HG03432 (cell line): ENCODE results near the gene URGCP.
"Not testable (repeated sequence)": the region's sequence is repeated elsewhere in the genome, so short reads cannot be mapped to it uniquely, and the experiment has no call there.

ENCODE experiments used
- ATAC-seq: cut with Tn5 transposase; IDR thresholded peaks from one replicate; pipeline ENCODE4 v1.9.1; 2021; ENCODE audit warnings: mild to moderate bottlenecking, moderate library complexity; ENCODE audit not compliant: unreplicated experiment

The URGCP gene

DNA sequence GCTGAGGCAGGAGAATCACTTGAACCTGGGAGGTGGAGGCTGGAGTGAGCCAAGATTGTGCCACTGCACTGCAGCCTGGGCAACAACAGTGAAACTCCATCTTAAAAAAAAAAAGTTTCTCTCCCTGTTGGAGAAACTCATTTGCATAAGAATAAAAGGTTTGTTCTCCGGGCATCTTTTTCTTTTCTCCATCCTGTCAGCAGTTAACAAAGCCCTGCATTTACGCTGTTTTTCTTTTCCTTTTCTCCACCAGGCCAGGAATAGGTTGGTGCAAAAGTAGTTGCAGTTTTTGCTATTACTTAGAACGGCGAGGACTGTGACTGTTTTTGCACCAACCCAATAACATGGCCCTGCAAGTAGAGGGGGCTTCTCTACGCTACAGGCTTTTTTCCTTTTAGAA is 9.5 kb upstream of the URGCP start:
- no peak for ATAC-seq

DNA sequence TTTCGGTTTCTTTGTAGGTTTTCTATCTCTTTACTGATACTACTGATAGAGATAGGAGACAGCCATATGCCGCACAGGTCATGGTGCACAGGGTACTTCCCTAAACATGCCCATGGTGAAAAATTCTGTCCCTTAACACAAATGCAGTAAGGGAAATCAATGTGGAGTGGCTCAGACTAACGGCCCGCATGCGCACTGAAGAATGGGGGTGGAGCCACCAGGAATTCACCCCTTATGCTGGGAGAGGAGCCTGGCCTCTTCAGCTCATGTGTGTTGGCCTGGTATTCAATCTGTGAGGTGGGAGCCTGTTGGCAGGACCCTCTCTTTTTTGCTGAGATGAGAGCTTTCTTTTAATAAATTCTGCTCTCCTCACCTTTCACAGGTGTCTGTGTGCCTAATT is 8.4 kb upstream of the URGCP start:
- no peak for ATAC-seq

DNA sequence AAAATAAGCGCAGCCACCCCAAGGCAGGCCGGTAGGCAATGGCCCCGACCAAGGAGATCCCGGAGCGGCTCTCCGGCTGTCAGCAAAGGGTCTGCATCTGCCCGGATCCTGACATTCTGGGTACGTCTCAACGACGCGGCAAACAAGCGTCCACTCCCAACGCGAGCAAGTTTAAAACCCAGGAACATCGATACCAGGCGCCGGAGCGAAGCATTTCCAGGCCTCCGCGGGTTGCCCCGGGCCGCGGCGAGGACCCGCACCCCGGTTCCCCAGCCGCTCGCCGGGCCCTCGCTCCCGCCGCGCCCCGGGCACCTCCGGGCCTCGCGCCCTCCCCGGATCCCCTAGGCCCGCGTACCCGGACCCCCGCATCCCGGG is 453 bp downstream of the URGCP start:
- peak; percentile 45 for ATAC-seq

DNA sequence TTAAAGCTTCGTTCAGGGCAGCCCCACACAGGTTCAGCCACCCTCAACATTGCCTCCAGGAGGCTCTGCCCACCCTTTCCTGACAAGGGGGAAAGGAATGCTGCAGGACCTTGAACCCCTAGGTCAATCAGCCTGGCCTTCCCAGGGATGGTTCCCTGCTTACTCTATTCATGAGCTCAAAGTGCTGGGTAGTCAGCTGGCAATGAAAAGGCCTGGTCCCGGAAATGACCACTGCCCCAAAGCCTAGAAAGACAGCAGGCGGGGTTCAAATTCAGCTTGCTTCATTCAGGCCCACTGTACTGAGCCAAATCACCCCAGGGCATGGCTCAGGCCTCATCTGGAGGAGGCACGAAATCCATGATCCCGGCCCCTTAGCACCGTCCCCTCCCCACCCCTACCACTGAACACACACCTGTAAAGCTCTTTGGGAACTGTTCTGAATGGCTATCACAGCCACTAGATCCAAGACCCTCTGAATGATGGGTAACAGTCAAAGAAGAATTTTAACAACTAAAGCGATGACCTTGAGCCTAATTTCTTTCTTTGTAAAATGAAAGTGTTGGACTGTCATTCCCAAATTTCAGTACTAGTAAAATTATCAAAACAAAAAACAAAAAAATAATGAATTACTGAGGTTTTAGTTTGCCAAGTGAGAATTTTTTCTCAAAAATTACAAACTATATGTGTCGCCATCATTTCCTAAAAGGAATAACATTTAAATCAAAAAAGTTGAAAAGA is 1.0 kb downstream of the URGCP start:
- no peak for ATAC-seq

DNA sequence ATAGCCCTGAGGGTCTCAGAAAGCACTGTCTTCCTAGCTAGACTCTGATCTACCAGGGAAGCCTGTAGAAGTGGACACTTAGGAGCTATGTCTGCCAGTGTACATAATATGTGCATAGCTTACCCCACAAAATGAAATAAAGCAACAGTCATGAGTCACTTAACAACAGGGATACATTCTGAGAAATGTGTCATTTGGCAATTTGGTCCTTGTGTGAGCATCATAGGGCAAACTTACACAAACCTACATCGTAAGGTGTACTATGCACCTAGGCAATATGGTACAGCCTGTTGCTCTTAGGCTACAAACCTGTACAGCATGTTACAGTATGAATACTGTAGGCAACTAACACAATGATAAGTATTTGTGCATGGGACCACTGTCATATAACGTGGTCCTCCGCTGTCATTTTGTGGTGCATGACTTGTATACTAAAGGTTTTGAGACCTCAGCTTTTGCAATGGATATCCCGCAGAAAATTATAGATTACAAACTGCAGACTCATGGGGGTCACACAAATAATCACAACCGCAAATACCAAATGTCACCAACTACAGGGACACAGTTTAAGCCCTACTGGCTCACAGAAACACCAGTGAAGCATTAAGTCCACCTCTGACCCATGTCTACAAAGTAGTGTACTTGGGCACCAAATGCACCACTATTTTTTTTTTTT is 1.7 kb downstream of the URGCP start:
- ATAC-seq = no peak

DNA sequence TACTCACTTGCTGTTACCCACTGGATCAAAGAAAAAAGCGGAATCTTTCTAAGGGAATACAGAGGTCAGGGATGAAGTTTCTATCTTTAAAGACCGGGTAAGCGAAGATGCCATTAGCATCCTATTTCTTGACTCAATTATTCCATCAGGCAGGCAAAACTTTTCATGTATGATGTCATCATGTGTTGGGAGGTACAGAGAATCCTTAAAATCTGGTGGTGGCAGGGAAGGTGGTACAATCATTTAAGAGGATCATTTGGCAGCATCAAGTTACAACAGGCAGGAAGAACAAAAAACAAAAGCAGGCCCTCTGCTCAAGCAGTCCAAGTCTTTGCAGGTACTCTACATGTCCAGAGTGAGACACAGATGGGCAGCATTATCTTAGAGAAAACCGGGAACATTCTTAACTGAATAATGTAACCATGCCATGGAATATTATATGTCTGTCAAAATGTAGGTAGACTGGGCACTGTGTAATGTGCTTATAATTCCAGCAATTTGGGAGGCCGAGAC is 3.8 kb downstream of the URGCP start:
- no peak for ATAC-seq

DNA sequence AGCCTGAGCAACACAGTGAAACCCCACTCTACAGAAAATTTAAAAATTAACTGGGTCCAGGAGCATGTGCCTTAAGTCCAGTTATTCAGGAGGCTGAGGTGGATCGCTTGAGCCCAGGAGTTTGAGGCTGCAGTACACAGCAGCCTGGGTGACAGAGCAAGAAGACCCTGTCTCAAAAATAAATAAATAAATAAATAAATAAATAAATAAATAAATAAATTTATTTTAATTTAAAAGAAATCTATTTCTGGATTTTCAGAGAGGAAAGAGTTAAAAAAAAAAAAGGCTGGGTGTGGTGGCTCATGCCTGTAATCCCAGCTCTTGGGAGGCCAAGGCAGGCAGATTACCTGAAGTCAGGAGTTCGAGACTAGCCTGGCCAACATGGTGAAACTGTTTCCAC is 7.8 kb downstream of the URGCP start:
- ATAC-seq = not testable (repeated sequence)

DNA sequence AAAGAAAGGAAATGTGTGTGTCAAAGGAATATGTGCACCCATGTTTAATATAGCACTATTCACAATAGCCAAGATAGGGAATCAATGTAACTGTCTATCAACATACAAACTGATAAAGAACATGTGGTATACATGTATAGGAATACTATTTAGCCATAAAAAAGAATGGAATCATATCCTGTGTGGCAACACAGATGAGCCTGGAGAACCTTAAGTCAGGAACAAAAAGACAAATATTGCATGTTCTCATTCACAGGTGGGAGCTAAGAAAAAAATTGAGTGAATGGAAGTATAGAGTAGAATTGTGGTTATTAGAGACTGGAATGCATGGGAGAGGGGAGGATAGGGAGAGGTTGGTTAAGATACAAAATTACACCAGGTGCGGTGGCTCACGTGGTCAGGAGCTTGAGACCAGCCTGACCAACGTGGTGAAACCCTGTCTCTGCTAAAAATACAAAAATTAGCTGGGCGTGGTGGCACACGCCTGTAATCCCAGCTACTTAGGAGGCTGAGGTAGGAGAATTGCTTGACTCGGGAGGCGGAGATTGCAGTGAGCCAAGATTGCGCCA is 10.5 kb downstream of the URGCP start:
- ATAC-seq = no peak

DNA sequence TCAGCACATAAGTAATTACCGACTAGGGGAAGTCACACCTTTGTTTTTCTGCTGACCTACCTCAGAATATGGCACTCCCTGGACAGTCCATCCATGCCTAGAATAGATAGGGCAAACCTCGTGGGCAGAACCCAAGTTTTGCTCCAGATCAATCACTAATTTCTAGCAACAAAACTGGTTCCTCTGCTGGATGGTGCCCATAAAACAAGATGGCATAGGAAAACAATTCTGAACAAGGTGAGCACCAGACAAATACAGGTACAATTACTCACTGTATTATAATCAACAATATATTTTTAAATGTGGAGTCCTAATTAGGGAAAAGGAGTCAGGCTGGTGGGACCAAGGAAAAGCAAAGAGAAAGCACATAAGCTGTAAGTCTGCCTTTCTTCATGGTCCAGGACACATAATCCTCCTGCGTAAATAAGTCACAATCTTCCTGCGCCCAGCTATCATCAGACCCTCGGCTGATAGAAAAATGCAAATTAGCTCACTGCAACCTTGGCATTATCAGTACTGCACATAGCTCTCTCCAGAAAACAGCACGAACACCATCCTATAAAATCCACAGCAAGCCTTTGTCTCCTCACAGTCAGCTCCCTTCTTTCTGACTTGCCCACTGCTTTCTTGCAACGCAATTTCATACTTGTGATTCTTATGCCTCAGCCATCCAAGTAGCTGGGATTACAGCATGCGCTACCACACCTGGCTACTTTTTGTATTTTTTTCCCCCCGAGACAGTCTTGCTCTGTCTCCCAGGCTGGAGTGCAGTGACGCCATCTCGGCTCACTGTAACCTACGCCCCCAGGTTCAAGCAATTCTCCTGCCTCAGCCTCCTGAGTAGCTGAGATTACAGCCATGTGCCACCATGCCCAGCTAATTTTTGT is 15.1 kb downstream of the URGCP start:
- ATAC-seq = no peak

DNA sequence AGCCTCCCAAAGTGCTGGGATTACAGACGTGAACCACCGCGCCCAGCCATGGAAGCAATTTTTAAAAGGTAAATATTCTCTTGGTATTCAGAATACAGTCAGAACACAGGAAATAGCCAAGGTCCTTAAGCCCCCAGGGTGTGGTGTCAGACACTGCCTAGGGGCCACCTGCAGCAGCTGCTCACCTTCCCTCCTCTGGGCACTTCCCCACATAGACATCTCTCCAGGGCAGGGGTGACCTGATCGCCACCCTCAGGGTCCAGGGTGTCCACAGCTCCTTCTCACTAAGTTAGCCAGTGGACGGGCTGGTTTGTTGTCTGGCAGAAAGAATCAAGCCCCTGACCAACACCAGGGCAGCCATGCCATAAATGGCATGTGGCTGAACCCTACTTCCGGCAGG is 15.9 kb downstream of the URGCP start:
- no peak for ATAC-seq

DNA sequence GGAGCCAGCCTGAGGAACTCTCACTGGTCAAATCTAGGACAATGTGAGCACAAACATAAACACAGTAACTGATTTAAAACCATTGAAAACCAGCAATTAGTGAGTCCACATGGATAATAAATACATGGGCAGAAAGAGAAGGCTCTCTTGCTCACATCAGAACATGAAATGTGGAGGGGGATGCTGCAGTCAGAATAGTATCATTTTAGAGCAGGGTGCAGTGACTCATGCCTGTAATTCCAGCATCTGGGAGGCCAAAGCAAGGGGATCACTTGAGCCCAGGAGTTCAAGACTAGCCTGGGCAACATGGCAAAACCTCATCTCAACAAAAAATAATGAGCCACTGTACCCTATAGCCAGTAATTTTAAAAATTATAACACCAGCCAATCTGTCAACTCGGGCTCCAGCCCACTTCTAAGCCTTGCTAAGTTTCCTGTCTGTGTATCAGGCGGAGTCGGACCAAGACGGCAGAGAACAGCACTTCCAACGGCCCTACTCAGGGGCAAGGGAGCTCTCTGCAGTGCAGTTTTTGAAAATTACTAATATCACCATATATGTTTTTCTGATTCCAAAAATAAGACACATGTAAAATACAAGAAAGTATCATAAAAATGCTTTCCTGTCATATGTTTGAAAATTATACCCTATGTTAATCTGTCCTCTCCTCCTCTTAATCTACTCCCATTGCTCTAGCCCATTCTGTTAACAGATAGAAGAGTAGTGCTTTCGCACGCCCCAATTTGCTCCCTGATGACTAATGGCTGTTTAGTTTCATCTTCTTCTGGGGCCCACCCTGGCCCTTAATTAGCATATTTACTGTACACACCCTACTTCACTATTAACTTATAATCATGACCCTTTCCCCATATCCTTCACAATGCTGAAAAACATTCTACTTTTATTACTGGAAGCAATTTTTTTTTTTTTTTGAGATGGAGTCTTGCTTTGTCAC is 17.1 kb downstream of the URGCP start:
- ATAC-seq = no peak

DNA sequence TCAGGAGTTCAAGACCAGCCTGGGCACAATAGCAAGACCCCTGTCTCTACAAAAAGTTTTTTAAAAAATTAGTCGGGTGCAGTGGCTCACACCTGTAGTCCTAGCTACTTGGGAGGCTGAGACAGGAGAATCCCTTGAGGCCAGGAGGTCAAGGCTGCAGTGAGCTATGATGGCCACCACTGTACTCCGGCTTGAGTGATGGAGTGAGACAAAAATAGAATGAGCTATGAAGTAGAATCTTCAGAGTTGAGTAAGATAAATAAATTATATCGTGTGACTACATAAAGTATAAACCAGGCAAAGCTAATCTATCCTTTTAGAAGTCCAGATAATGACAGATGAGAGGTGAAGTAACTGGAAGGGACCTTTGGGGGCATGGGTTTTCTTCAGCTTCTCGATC is 21.8 kb downstream of the URGCP start:
- ATAC-seq = no peak

DNA sequence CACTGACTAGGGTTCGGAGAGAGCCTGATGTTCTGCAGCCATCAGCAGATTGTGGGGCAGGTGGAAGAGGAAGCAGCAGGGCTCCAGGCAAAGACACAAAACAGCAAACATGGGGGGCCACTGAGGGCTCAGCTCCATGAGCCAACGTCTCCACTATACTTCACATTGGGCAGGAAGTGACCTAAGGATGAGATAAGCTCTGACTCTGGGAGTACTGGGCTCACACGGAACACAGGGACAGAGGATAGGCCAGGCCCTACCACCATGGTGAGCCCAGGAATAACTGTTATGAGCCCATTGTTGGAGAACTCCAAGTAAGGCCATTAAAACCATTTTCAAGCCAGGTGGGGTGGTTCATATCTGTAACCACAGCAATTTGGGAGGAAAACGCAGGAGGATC is 22.2 kb downstream of the URGCP start:
- ATAC-seq = no peak

DNA sequence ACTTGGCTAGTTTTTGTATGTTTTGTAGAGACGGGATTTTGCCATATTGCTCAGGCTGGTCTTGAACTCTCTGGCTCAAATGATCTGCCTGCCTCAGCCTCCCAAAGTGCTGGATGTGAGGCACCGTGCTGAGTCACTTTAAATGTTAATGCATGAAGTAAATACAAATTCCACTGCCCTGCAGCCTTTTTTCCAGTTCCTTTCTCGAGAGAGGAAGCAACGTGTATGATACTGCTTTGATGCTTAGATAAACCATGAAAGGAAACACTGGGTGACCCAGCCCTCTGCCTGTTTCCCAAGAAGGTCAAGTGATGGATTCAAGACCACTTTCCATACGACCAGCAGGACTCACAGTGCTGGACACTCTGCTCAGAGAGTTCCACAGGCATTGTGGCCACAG is 25.8 kb downstream of the URGCP start:
- no peak for ATAC-seq

DNA sequence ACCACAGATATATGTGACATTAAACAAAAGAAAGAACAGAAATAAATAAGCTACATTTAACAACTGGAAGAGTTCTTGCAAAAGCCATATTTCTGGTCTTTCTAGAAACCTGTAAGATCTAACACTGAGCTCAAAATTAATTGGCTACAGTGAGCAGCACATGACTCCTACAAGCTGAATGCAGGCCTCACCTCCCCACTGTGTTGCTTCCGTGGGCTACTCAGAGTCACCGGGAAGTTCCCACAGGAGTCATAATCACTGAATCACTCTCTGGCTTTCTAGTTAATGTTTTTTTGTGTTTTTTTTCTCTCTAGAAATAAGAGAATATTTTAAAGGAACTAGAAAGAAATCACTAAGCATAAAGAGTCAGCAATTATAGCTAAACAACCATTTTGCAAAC is 26.9 kb downstream of the URGCP start:
- no peak for ATAC-seq

DNA sequence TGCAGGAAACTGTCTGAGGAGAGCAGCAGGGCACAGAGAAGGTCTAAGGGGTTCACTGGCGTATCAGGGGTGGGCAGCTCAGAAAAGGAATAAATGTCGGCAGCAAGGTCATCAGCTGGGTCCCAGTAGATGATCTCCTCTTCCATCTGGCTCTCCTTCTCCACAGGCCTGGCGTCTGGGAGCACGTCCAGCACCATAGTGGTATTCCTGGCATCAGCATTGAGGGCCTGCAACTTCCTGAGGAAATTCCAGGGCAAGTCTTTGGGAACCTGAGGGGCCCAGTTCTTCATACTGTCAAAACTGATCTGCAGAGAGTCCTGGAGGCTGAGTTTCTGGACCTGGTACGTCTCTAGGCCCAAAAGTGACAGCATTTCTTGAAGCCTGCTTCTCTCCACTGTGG is 27.5 kb downstream of the URGCP start:
- no peak for ATAC-seq

DNA sequence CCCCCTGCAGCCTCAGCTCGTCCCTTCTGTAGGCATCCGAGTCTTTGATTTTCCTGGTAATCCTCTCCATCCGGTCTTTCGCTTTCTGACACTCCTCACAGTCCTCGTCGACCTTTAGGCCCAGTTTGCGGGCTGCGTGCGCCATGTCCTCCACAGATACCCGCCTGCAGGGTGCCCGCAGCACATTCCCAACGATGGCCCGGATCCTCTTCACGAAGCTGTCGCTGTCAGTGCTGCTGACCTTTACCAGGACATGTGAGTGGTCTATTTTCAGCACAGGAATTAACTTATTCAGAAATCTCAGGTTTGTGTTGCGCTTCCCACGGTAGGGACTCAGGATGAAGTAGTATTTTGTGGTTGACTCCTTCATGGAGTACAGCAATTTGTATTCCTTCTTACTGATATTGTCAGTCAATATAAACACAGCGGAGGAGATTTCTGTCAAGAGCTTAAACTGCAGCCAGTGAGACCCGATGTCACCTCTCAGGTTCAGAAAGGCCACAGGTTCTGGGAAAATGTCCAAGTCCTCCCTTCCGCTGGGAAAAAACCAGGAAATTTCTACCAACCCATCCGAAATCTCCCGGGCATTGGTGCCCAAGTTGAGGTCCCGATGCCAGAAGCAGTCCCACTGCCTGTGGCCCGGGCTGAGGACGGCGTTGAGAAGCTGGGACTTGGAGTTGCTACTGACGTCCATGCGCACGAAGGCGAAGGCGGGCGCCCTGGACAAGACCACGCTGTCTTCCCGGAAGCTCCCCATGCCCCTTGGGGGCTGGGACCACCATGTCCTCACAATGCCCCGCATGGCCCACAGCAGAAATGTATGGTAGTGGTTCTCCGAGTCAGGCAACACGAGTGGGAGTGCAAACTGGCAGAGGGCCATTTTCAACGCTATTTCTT is 28.2 kb downstream of the URGCP start:
- ATAC-seq = no peak

DNA sequence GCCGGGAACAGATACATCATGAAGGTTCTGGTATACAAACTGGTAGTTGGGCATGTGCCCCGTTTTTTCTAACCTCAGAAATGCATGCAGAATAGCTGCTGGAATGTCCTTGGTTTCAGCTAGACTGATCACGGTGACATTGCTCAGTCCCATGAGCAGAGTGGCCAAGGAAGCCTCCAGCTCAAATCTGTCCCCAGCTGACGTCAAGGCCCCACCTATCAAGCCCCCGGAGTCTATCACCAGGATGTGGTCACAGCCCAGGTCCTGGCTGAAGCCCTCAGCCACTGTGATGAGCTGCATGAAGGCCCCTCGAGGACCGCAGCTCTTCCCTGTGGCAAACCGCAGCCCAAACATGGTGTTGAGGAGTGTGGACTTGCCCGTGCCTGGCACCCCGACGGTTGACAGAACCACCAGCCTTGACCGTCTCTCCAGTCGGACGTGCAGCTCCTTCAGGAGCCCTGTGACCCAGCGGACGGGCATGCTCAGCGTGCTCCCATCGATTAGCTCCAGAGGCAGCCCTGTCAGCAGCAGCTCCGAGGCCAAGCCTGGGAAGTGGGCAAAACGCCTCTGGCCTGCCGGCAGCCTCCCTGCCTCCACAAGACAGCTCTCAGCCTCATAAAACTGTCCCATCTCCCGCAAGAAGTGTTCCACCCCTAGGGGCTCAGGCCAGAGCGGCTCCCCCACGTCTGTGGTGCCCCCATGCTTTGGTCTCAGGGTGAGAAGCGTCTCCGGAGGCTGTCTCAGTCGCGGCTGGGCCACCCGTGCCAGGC is 29.2 kb downstream of the URGCP start:
- no peak for ATAC-seq
